KMS-11 (cell line): ENCODE measurements around the gene RPL28.

Experiments
- H2AFZ ChIP-seq: fragments of 200-600 bp; sonication (generic); 2 replicates; pipeline ENCODE4 v1.6.1; 2016; ENCODE audit warnings: antibody characterized with exemption, mixed run types, low read depth
- H3K27ac ChIP-seq: fragments of 200-600 bp; sonication (generic); 2 replicates; pipeline ENCODE4 v1.6.1; 2016; ENCODE audit warnings: mild to moderate bottlenecking, mixed run types
- H3K27me3 ChIP-seq: fragments of 200-600 bp; sonication (generic); 2 replicates; pipeline ENCODE4 v1.6.1; 2017; ENCODE audit warnings: mild to moderate bottlenecking, low read depth, mixed run types, moderate library complexity; ENCODE audit not compliant: insufficient read depth
- H3K36me3 ChIP-seq: fragments of 200-600 bp; sonication (generic); 2 replicates; pipeline ENCODE4 v1.6.1; 2017; ENCODE audit warnings: mild to moderate bottlenecking, mixed run types; ENCODE audit not compliant: insufficient read depth
- H3K4me1 ChIP-seq: fragments of 200-600 bp; sonication (generic); 2 replicates; pipeline ENCODE4 v1.6.1; 2016; ENCODE audit warnings: mild to moderate bottlenecking, low read depth, mixed run types; ENCODE audit not compliant: poor library complexity, severe bottlenecking
- H3K4me2 ChIP-seq: fragments of 200-600 bp; sonication (generic); 2 replicates; pipeline ENCODE4 v1.7.0; 2016; ENCODE audit warnings: mild to moderate bottlenecking, mixed run types
- H3K4me3 ChIP-seq: fragments of 200-600 bp; sonication (generic); IDR thresholded peaks from 2 replicates; pipeline ENCODE4 v1.6.1; 2017; ENCODE audit warnings: low read depth, low read length, mixed read lengths; ENCODE audit not compliant: insufficient read depth
- H3K79me2 ChIP-seq: fragments of 200-600 bp; sonication (generic); 2 replicates; pipeline ENCODE4 v1.6.1; 2016; ENCODE audit warnings: low read depth, mixed run types; ENCODE audit not compliant: insufficient read depth
- H3K9ac ChIP-seq: fragments of 200-600 bp; sonication (generic); 2 replicates; pipeline ENCODE4 v1.6.1; 2016; ENCODE audit warnings: mild to moderate bottlenecking, mixed run types
- H4K20me1 ChIP-seq: fragments of 200-600 bp; sonication (generic); 2 replicates; pipeline ENCODE4 v1.6.1; 2016; ENCODE audit warnings: mild to moderate bottlenecking, mixed run types; ENCODE audit not compliant: insufficient read depth
- CTCF ChIP-seq: fragments of 200-600 bp; sonication (generic); conservative IDR thresholded peaks from 2 replicates; pipeline ENCODE4 v1.6.1; 2017; ENCODE audit warnings: low read depth, mild to moderate bottlenecking, antibody characterized with exemption, low read length, moderate library complexity, mixed read lengths

Gene RPL28

GRCh38 chr19:55391702-55392615 is 6.2 kb downstream of the RPL28 start:
- peaks cover 19% of the 10 kb centered on the region for H3K4me1 ChIP-seq
- H3K27ac ChIP-seq: no peak overlapping the region
- peaks cover 12% of the 10 kb centered on the region; the same call in 1 of the 2 replicates for H3K36me3 ChIP-seq
- no peak overlapping the region for H3K4me2 ChIP-seq
- peaks cover 20% of the 10 kb centered on the region for H3K79me2 ChIP-seq
- no peaks in the 10 kb centered on the region for H3K27me3 ChIP-seq
- no peak overlapping the region for H3K4me3 ChIP-seq
- no peak for TF ChIP-seq CTCF
- peaks cover 28% of the 10 kb centered on the region for H4K20me1 ChIP-seq
- no peak overlapping the region for H3K9ac ChIP-seq
- H2AFZ ChIP-seq: no peak overlapping the region

- Histone ChIP-seq H3K27ac (no peak overlapping the region), H3K79me2 (peaks cover 9% of the 10 kb centered on the region; the same call in 1 of the 2 replicates), H4K20me1 (peaks cover 18% of the 10 kb centered on the region), H3K4me3 (no peak overlapping the region), H3K4me1 (peaks cover 8% of the 10 kb centered on the region), H3K36me3 (peaks cover under 1% of the 10 kb centered on the region; the same call in 1 of the 2 replicates), H3K4me2 (no peak overlapping the region), H2AFZ (no peak overlapping the region), H3K9ac (no peak overlapping the region), H3K27me3 (no peaks in the 10 kb centered on the region)
- no peak for TF ChIP-seq CTCF
These were observed 7.4 kb downstream of the RPL28 start for GRCh38 chr19:55392820-55393761.

GRCh38 chr19:55398200-55398925 is 12.6 kb downstream of the RPL28 start:
- Histone ChIP-seq H3K4me2 (no peak overlapping the region), H3K79me2 (peaks cover 7% of the 10 kb centered on the region), H3K27me3 (no peaks in the 10 kb centered on the region), H3K27ac (no peak overlapping the region), H3K4me3 (no peak overlapping the region), H4K20me1 (peaks cover 10% of the 10 kb centered on the region; the same call in 1 of the 2 replicates), H3K4me1 (no peaks in the 10 kb centered on the region), H2AFZ (no peak overlapping the region), H3K9ac (no peak overlapping the region), H3K36me3 (peaks cover 9% of the 10 kb centered on the region; the same call in 1 of the 2 replicates)
- TF ChIP-seq CTCF: no peak
